Endothelial cell (in vitro differentiated cells): ENCODE data around the gene NCMAP. TPM values are rescaled to one million over a fixed set of nuclear protein-coding genes. Genes with fewer than 3 reads are reported as not detected.

Source experiments
- DNase-seq: peaks from one replicate; pipeline ENCODE4 v3.0.0; 2021; ENCODE audit warnings: low spot score
- H3K27ac Mint-ChIP-seq: one replicate; pipeline ENCODE4 v1.8.0; 2021; ENCODE audit warnings: mixed read lengths, inconsistent platforms; ENCODE audit not compliant: unreplicated experiment
- H3K27me3 Mint-ChIP-seq: one replicate; pipeline ENCODE4 v1.8.0; 2021; ENCODE audit warnings: mild to moderate bottlenecking, moderate library complexity, mixed read lengths, inconsistent platforms; ENCODE audit not compliant: unreplicated experiment
- H3K36me3 Mint-ChIP-seq: one replicate; pipeline ENCODE4 v1.8.0; 2021; ENCODE audit warnings: mild to moderate bottlenecking, low read depth, mixed read lengths, inconsistent platforms; ENCODE audit not compliant: unreplicated experiment
- H3K4me1 Mint-ChIP-seq: one replicate; pipeline ENCODE4 v1.8.0; 2021; ENCODE audit warnings: mild to moderate bottlenecking, mixed read lengths, inconsistent platforms; ENCODE audit not compliant: unreplicated experiment
- H3K4me3 Mint-ChIP-seq: one replicate; pipeline ENCODE4 v1.8.0; 2021; ENCODE audit warnings: mild to moderate bottlenecking, mixed read lengths, inconsistent platforms; ENCODE audit not compliant: unreplicated experiment
- H3K9me3 Mint-ChIP-seq: one replicate; pipeline ENCODE4 v1.8.0; 2021; ENCODE audit warnings: mixed read lengths, inconsistent platforms; ENCODE audit not compliant: unreplicated experiment
- total RNA-seq: library from RNA; stranded (reverse); fragmentation: NEBNext Ultra II Directional; extraction: Animal tissue kit (Norgen Biotek cat#: 25700); gene quantifications from one replicate; pipeline ENCODE4 v1.2.1, GENCODE V29; 2021; ENCODE audit not compliant: unreplicated experiment
- TF ChIP-seq, protein P1 (sequence below): fragments of 200-600 bp; sonication (generic); IDR thresholded peaks from one replicate; pipeline ENCODE4 v1.5.0; 2021; ENCODE audit warnings: antibody characterized with exemption; ENCODE audit not compliant: unreplicated experiment

NCMAP gene
- total RNA-seq, 1 donor from 2014 or later = 0.05 TPM

DNA sequence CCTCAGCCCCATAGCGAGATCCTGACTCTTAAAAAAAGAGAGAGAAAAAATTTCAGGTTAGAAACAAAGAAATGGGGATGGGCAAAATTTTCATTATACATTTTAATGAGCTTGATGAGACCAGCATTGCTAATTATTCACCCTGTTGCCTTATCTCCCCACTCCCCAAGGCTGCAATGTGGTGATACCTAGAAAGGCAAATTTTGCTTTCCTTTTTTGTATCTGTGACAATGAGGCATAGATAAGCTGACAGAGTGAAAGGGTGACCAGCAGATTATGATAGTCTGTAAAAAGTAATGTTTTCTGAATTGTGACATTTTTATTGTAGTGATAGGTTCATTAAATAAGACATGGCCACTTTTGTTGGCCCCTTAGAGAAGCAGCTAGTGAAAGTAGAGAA, 100.2 kb downstream of the NCMAP start:
- Mint-ChIP-seq H3K4me3 (no peak overlapping the region), H3K4me1 (no peaks in the 10 kb centered on the region), H3K27me3 (no peaks in the 10 kb centered on the region), H3K27ac (no peak overlapping the region), H3K36me3 (peaks cover 56% of the 10 kb centered on the region), H3K9me3 (no peaks in the 10 kb centered on the region)
- no peak for DNase-seq
- TF ChIP-seq, protein P1, sequence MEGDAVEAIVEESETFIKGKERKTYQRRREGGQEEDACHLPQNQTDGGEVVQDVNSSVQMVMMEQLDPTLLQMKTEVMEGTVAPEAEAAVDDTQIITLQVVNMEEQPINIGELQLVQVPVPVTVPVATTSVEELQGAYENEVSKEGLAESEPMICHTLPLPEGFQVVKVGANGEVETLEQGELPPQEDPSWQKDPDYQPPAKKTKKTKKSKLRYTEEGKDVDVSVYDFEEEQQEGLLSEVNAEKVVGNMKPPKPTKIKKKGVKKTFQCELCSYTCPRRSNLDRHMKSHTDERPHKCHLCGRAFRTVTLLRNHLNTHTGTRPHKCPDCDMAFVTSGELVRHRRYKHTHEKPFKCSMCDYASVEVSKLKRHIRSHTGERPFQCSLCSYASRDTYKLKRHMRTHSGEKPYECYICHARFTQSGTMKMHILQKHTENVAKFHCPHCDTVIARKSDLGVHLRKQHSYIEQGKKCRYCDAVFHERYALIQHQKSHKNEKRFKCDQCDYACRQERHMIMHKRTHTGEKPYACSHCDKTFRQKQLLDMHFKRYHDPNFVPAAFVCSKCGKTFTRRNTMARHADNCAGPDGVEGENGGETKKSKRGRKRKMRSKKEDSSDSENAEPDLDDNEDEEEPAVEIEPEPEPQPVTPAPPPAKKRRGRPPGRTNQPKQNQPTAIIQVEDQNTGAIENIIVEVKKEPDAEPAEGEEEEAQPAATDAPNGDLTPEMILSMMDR = no peak

DNA sequence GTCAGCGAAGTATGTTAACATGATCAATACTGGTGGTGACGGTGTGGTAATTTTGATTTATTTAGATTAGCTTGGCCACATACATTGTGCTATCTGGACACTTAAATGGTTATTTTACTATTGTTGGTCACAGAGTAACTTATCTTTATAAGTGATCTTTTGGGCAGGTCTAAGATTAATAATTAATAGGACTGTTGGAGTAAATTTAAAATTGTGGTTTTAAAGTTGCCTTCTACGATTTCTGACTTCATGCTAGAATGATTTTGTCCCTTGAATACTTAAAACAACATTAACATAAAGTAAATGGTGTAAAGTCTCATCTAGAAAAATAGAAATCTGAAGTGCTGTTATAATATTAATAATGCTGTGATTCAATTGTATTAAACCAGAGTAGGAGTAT, 101.9 kb downstream of the NCMAP start:
- no peak for DNase-seq
- peaks cover 48% of the 10 kb centered on the region for H3K36me3 Mint-ChIP-seq
- H3K4me3 Mint-ChIP-seq = peak overlapping the region; percentile 11
- H3K9me3 Mint-ChIP-seq = no peaks in the 10 kb centered on the region
- no peaks in the 10 kb centered on the region for H3K27me3 Mint-ChIP-seq
- no peaks in the 10 kb centered on the region for H3K4me1 Mint-ChIP-seq
- TF ChIP-seq, protein P1 = no peak
- H3K27ac Mint-ChIP-seq = no peak overlapping the region

Other genes with a start within 250 kb of the NCMAP start
- 2.1 TPM for gene GRHL3, start 236.7 kb upstream of the NCMAP start, total RNA-seq
- gene STPG1, start 142.3 kb upstream of the NCMAP start, total RNA-seq = 10.0 TPM
- 9.4 TPM for gene NIPAL3, start 140.3 kb upstream of the NCMAP start, total RNA-seq
- gene RCAN3, start 53.3 kb upstream of the NCMAP start, total RNA-seq = 24.9 TPM
- gene SRRM1, start 87.2 kb downstream of the NCMAP start, total RNA-seq = 126 TPM
- gene CLIC4, start 189.4 kb downstream of the NCMAP start, total RNA-seq = 109 TPM